ELF-1 (cell line): ENCODE measurements around the gene SH2D2A.

ENCODE experiments used
- DNase-seq: peaks from one replicate; pipeline ENCODE4 v3.0.0-alpha.2; 2016; ENCODE audit warnings: low read depth, low spot score

Gene SH2D2A

GRCh38 chr1:156816561-156817328 is at the start of gene SH2D2A:
SH2D2A (minus strand) TSS chr1:156816848; CDS start chr1:156816708, 140 bp downstream.
- DNase-seq, result no peak

- no peak for DNase-seq
Observed at GRCh38 chr1:156865865-156866248, 49.2 kb upstream of the SH2D2A start.

- no peak for DNase-seq
Observed at GRCh38 chr1:156865258-156865657, 48.6 kb upstream of the SH2D2A start.

- no peak for DNase-seq
Observed at GRCh38 chr1:156864796-156865195, 48.1 kb upstream of the SH2D2A start.

- no peak for DNase-seq
Observed at GRCh38 chr1:156863631-156864030, 47.0 kb upstream of the SH2D2A start.

- DNase-seq, result peak; percentile 80
Observed at GRCh38 chr1:156862997-156863599, 46.5 kb upstream of the SH2D2A start.

GRCh38 chr1:156862584-156862983 is 45.9 kb upstream of the SH2D2A start:
- DNase-seq, result no peak

- peak; percentile 62 for DNase-seq
Observed at GRCh38 chr1:156860628-156861423, 44.2 kb upstream of the SH2D2A start, which contains the start of gene NTRK1. NTRK1 (plus strand) TSS chr1:156860865; CDS start chr1:156860935, 70 bp downstream.

- peak; percentile 84 for DNase-seq
Observed at GRCh38 chr1:156860113-156860627, 43.5 kb upstream of the SH2D2A start.

GRCh38 chr1:156859523-156860112 is 43.0 kb upstream of the SH2D2A start:
- DNase-seq, result peak; percentile 62

GRCh38 chr1:156858959-156859522 is 42.4 kb upstream of the SH2D2A start, which contains the start of gene INSRR:
INSRR (minus strand) TSS chr1:156859117; CDS start chr1:156858621, 496 bp downstream.
- DNase-seq, result peak; percentile 61

GRCh38 chr1:156858555-156858956 is 41.9 kb upstream of the SH2D2A start:
- DNase-seq, result peak; percentile 50

GRCh38 chr1:156857532-156857931 is 40.9 kb upstream of the SH2D2A start:
- no peak for DNase-seq

GRCh38 chr1:156856282-156856785 is 39.7 kb upstream of the SH2D2A start:
- DNase-seq, result no peak

- DNase-seq, result no peak
Observed at GRCh38 chr1:156854634-156855033, 38.0 kb upstream of the SH2D2A start.

- DNase-seq, result no peak
Observed at GRCh38 chr1:156853761-156854160, 37.1 kb upstream of the SH2D2A start.

- DNase-seq, result peak; percentile 27
Observed at GRCh38 chr1:156852418-156852874, 35.8 kb upstream of the SH2D2A start.

- no peak for DNase-seq
Observed at GRCh38 chr1:156851779-156852417, 35.2 kb upstream of the SH2D2A start.

- DNase-seq, result no peak
Observed at GRCh38 chr1:156849151-156849496, 32.5 kb upstream of the SH2D2A start.

- DNase-seq, result peak; percentile 49
Observed at GRCh38 chr1:156848461-156849150, 32.0 kb upstream of the SH2D2A start.
